ENCODE results near the gene HACD1. TPM values are rescaled to one million over a fixed set of nuclear protein-coding genes. Genes with fewer than 3 reads are reported as not detected.

HACD1 gene
- total RNA-seq, 1 donor from 2014 or later: 1.9 TPM

DNA sequence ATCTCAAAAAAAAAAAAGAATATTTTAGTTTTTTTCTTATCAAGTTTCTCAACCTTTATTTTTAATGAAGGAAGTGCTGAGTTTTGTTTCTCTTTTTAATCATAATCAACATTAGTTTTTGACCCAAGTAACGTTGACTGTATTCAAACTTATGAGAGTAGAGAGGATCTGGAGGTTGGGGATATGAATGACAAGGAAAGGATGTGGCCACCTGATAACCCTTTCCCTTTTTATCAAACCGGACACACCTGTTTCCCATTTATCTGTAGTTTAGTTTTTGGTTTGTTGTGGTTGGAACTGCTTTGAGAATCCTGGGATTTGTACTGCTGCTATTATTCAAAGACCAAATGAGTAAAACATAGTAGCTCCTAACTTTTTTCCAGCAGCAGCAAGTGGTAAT is 38.6 kb downstream of the HACD1 start:
- Mint-ChIP-seq H3K9me3 (peaks cover 3% of the 10 kb centered on the region), H3K4me1 (peaks cover 2% of the 10 kb centered on the region), H3K27me3 (ENCODE audit: insufficient read depth, low read depth) (no peaks in the 10 kb centered on the region), H3K27ac (no peak overlapping the region), H3K4me3 (no peak overlapping the region), H3K36me3 (no peaks in the 10 kb centered on the region)
- H3K36me3 ChIP-seq: no peaks in the 10 kb centered on the region
- no peak overlapping the region for H2AFZ ChIP-seq (replicated peaks)
- H3F3A ChIP-seq (ENCODE audit: low read depth): no peaks in the 10 kb centered on the region
- H3K9me3 ChIP-seq (ENCODE audit: low read depth): no peaks in the 10 kb centered on the region
- H3K79me2 ChIP-seq (ENCODE audit: low read depth): no peaks in the 10 kb centered on the region
- no peaks in the 10 kb centered on the region for H3K4me1 ChIP-seq
- DNase-seq (ENCODE audit: low spot score): no peak
- TF ChIP-seq EZH2phosphoT487 (IDR thresholded peaks at IDR 0.05) (no peak), EZH2 (IDR thresholded peaks at IDR 0.05) (no peak)
- TF ChIP-seq, protein P1, sequence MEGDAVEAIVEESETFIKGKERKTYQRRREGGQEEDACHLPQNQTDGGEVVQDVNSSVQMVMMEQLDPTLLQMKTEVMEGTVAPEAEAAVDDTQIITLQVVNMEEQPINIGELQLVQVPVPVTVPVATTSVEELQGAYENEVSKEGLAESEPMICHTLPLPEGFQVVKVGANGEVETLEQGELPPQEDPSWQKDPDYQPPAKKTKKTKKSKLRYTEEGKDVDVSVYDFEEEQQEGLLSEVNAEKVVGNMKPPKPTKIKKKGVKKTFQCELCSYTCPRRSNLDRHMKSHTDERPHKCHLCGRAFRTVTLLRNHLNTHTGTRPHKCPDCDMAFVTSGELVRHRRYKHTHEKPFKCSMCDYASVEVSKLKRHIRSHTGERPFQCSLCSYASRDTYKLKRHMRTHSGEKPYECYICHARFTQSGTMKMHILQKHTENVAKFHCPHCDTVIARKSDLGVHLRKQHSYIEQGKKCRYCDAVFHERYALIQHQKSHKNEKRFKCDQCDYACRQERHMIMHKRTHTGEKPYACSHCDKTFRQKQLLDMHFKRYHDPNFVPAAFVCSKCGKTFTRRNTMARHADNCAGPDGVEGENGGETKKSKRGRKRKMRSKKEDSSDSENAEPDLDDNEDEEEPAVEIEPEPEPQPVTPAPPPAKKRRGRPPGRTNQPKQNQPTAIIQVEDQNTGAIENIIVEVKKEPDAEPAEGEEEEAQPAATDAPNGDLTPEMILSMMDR (IDR thresholded peaks at IDR 0.05): no peak
- no peak overlapping the region for H3K9ac ChIP-seq
- no peaks in the 10 kb centered on the region for H3K27me3 ChIP-seq
- H3K4me2 ChIP-seq: no peak overlapping the region
- H4K20me1 ChIP-seq (ENCODE audit: low read depth): no peaks in the 10 kb centered on the region
- no peak overlapping the region for H3K27ac ChIP-seq
- H3K4me3 ChIP-seq: no peak overlapping the region

DNA sequence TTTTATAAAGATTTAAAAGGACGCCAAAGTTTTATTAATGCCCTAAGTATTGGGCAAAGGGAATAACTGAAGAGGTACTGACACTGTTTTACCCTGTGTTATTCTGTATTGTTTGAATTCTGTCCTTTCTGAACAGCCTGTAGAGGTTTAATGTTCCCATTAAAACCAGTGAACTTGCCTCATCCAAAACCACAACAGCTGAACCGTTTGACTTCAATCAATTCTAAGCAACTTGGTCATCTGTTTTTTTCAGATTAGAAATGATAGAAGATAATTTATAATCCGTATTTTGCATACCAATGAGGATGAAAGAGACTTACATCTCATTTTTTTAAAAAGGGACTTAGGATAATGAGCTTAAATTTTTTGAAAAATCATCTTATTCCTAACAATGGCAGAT is 40.4 kb downstream of the HACD1 start:
- no peak overlapping the region for H3K4me3 ChIP-seq
- H3K36me3 ChIP-seq: no peaks in the 10 kb centered on the region
- Mint-ChIP-seq H3K9me3 (peaks cover 3% of the 10 kb centered on the region), H3K4me1 (peaks cover 2% of the 10 kb centered on the region), H3K36me3 (no peaks in the 10 kb centered on the region), H3K27me3 (ENCODE audit: insufficient read depth, low read depth) (no peaks in the 10 kb centered on the region), H3K4me3 (no peak overlapping the region), H3K27ac (no peak overlapping the region)
- H3K27ac ChIP-seq: no peak overlapping the region
- H3K4me2 ChIP-seq: no peak overlapping the region
- no peaks in the 10 kb centered on the region for H3K27me3 ChIP-seq
- TF ChIP-seq, protein P1 (IDR thresholded peaks at IDR 0.05): no peak
- no peak for TF ChIP-seq EZH2 (IDR thresholded peaks at IDR 0.05)
- TF ChIP-seq EZH2phosphoT487 (IDR thresholded peaks at IDR 0.05): no peak
- DNase-seq (ENCODE audit: low spot score): no peak
- H3K9me3 ChIP-seq (ENCODE audit: low read depth): no peaks in the 10 kb centered on the region
- no peaks in the 10 kb centered on the region for H3K4me1 ChIP-seq
- no peaks in the 10 kb centered on the region for H3K79me2 ChIP-seq (ENCODE audit: low read depth)
- no peaks in the 10 kb centered on the region for H4K20me1 ChIP-seq (ENCODE audit: low read depth)
- no peak overlapping the region for H3K9ac ChIP-seq
- H3F3A ChIP-seq (ENCODE audit: low read depth): no peaks in the 10 kb centered on the region
- no peak overlapping the region for H2AFZ ChIP-seq (replicated peaks)

DNA sequence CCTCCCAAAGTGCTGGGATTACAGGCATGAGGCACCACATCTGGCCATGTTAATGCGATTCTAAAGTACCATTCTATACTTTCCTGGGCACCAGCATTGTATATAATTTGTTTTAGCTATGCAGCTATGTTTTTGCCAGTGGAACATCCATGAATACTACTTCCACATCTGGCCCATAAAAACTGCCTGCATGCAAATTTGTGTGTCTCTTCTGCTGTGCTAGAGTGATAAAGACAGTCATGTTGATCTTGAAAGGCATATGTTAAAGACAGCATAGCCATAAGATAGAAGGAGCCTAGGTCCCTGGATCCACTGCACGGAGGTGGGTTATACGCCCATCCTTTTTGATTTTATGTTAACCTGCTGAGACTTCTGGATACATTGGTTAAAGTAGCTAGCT is 52.3 kb downstream of the HACD1 start:
- no peak overlapping the region for H3K4me2 ChIP-seq
- no peak overlapping the region for H3K4me3 ChIP-seq
- no peaks in the 10 kb centered on the region for H3F3A ChIP-seq (ENCODE audit: low read depth)
- no peaks in the 10 kb centered on the region for H3K9me3 ChIP-seq (ENCODE audit: low read depth)
- no peak overlapping the region for H3K9ac ChIP-seq
- H3K27me3 ChIP-seq: no peaks in the 10 kb centered on the region
- H3K79me2 ChIP-seq (ENCODE audit: low read depth): no peaks in the 10 kb centered on the region
- no peaks in the 10 kb centered on the region for H3K36me3 ChIP-seq
- TF ChIP-seq, protein P1 (IDR thresholded peaks at IDR 0.05): no peak
- TF ChIP-seq EZH2phosphoT487 (IDR thresholded peaks at IDR 0.05) (no peak), EZH2 (IDR thresholded peaks at IDR 0.05) (no peak)
- no peak overlapping the region for H3K27ac ChIP-seq
- no peak overlapping the region for H2AFZ ChIP-seq (replicated peaks)
- no peak for DNase-seq (ENCODE audit: low spot score)
- no peaks in the 10 kb centered on the region for H3K36me3 Mint-ChIP-seq
- H3K27ac Mint-ChIP-seq: no peak overlapping the region
- peaks cover 3% of the 10 kb centered on the region for H3K4me1 Mint-ChIP-seq
- no peaks in the 10 kb centered on the region for H4K20me1 ChIP-seq (ENCODE audit: low read depth)
- H3K27me3 Mint-ChIP-seq (ENCODE audit: insufficient read depth, low read depth): peaks cover 6% of the 10 kb centered on the region
- no peak overlapping the region for H3K4me3 Mint-ChIP-seq
- H3K4me1 ChIP-seq: no peaks in the 10 kb centered on the region
- no peaks in the 10 kb centered on the region for H3K9me3 Mint-ChIP-seq
